GM13977 (cell line): Measurements from ENCODE around the gene BMPR1B.

Source experiments
- DNase-seq: peaks from one replicate; pipeline ENCODE4 v3.0.0; 2012; ENCODE audit warnings: low spot score
- CTCF ChIP-seq: IDR thresholded peaks from 2 replicates; pipeline ENCODE4 v1.5.1; 2012; ENCODE audit warnings: mild to moderate bottlenecking, control low read depth; ENCODE audit not compliant: insufficient read depth; ENCODE audit errors: extremely low read depth, missing control alignments
- in situ Hi-C: fragments of 300-500 bp; cut with MboI; formaldehyde crosslinking; loops from one replicate; pipeline ENCODE4 v1.12.0; 2022; ENCODE audit warnings: low sequenced_read_pairs, low pct_unique_long_range_greater_than_20kb, mixed read lengths, inconsistent platforms; ENCODE audit not compliant: unreplicated experiment

The BMPR1B gene

GRCh38 chr4:95077864-95078263 is 320.1 kb downstream of the BMPR1B start:
- in situ Hi-C loops = no loop called here
- TF ChIP-seq CTCF = no peak
- no peak for DNase-seq

DNA sequence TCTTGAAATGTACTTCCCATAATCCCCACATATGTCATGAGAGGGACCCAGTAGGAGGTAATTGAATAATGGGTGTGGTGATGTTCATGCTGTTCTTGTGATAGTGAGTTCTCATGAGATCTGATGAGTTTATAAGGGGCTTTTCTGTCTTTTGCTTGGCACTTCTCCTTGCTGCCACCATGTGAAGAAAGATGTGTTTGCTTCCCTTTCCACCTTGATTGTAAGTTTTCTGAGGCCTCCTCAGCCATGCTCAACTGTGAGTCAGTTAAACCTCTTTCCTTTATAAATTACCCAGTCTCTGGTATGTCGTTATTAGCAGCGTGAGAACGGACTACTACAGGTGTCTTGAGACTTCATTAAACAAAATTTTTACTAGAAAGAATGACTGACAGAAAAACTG is 323.2 kb downstream of the BMPR1B start:
- DNase-seq = no peak
- in situ Hi-C loops = no loop called here
- no peak for TF ChIP-seq CTCF

DNA sequence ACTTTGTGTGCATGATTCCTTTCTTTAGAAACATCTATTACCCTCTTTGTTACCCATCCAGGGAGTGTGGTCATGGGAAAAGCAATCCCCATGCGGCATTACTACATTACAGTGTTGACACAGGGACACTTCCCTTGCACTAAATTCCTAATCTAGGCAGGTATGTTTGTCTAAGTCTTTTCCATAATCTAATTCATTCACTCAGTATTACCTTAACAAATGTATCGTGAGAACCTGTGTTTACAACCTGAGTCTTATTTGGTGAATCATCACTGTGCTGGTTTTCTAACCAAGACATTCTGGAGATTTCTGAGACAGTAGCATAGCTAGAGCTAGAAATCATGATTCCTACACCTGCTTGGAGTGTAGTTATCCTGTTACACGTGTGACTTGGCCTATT is 326.8 kb downstream of the BMPR1B start:
- DNase-seq = no peak
- TF ChIP-seq CTCF = no peak
- in situ Hi-C loops = no loop called here

DNA sequence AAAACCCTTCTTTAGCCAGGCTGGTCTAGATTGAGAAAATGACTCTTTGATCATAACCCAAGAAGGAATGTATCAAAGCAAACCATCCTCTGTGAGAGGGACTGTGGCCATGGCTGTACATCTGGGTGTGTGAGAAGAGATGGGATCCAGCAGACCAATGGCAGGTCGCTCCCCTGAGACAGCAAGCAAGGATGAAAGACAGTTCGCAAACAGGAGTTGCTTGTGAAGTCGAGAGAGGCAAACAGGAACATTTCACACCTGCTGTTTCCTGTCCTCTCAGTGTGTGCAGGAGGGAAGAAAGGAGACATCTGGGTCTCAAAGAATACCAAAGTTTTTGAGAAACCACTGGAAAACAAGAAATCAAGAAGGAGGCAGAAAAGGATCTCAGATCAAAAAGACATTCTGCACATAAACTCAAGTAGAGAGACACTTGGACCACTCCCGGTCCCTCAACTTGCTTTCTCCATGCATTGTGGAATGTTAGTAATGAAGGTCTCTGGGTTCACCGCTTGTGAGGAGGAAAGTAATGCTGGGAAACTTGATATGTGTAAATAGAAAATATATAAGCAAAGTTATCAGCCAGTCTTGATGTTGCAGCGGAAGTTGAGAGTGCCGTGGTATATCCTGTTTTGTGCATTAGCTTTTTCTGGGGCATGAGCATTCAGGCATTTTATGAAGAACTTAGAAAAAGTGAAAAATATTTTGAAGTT is 327.5 kb downstream of the BMPR1B start:
- in situ Hi-C loops = no loop called here
- no peak for DNase-seq

DNA sequence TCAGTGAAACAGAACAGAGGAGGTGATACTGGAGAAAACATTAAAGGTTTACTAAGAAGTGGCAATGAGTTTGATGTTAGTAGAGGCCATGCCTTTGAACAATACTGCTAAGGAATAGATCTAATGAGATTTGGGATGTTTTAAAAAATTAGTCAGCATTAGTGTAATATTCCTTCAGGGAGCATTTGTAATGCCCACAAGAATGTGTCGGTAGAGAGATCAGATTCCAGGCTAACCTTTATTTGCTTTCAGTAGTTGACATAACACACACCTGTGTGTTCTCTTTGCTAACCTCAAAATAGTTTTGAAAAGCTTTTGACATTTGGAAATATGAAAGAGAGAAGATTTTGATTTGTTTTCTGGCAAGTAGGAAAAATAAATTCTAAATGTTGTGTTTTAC is 328.8 kb downstream of the BMPR1B start:
- in situ Hi-C loops = no loop called here
- no peak for DNase-seq
- no peak for TF ChIP-seq CTCF

More for the DNA sequence above, 327.5 kb downstream of the BMPR1B start:
- TF ChIP-seq CTCF = no peak

DNA sequence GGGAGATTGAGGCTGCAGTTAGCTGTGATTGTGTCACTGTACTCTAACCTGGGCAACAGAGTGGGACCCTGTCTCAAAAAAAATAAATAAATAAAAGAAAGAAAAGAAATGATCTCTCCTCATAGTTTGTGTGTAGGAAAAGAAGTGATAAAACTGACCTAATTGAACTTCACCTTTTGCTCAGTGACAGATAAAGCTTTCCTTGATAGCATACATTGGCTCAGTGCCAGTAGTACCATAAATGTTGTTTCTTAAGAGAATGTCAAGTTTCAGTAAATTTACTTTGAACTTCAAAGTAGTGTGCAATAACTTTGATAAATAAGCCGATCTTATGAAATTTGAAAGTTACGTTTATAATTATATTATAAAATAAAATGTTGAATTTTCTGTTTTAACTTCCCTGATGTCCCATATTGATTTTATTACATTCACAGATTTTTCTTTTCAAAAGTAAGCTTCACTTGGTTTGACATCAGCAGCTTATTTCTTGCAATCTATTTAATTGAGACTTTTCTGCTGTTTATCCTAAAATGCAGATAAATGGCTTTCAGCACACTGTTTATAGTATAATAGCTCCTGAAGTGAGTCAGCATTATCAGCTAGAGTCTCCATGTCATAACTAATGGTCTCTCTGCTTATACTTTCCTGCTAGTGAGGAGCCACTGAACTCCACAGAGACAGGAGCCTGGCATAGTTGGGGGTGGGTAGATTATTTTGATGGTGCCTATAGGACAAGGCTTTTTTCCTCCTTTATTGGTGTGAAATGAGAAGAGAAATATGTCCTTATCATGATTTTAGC is 330.1 kb downstream of the BMPR1B start:
- no peak for TF ChIP-seq CTCF
- in situ Hi-C loops = no loop called here
- DNase-seq = no peak
